ENCODE data around the gene CC2D2A. TPM values are rescaled to one million over a fixed set of nuclear protein-coding genes. Genes with fewer than 3 reads are reported as not detected.
A peak's percentile ranks its signal among the peaks of the same experiment; 100 is the strongest.

The CC2D2A gene
- total and polyA plus RNA-seq, 9 of the 15 experiments (the other 6 are each of a cell fraction or from before 2014, with no cell fraction given): 0.36 to 2.5 (median 1.6) TPM

DNA sequence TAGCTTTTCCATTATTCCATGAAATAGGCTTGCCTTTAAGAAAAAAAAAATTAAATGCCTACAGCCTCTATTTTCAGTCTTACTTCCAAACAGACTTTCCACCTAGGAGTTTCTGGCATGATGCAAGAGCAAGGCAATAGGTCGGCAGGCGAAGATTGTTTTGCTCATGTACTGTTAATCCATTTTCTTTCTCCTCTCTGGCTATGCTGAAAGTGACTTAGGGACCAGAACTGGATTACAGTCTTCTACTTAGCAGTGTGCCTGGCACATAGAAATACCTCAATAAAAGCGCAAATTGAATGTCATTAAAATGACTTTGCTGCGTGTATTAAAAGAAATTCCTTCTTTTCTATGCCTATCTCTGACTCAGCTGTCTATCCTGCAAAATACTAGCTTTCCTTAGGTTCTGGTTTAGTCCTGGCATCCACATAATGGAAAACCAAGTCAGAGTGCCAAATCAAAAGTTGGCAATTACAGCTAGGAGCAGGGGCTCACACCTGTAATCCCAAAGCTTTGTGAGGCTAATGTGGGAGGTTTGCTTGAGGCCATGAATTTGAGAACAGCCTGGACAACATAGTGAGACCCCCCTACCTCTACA, 51.9 kb downstream of the CC2D2A start (continued):
- TF ChIP-seq GMEB1 (CRISPR knock-in tag; IDR thresholded peaks at IDR 0.05): no peak
- peak; percentile 71 for TF ChIP-seq ZNF79 (CRISPR knock-in tag; IDR thresholded peaks at IDR 0.05; ENCODE audit: low read depth)
- peak; percentile 3 for TF ChIP-seq FOXJ2 (tag; IDR thresholded peaks at IDR 0.05)
- TF ChIP-seq CEBPB (tag; IDR thresholded peaks at IDR 0.05): 0 out of 2 replicates have a peak, but pooled peaks have one; percentile 15
- 0 out of 2 replicates have a peak, but pooled peaks have one; percentile 53 for TF ChIP-seq HMG20B (CRISPR knock-in tag; IDR thresholded peaks at IDR 0.05)
- no peak for TF ChIP-seq ETV6 (IDR thresholded peaks at IDR 0.05; ENCODE audit: borderline replicate concordance in 1 of 2, low read depth in 2 of 2, low read length in 1 of 2)
- no peak for TF ChIP-seq ETV6 (CRISPR knock-in tag; IDR thresholded peaks at IDR 0.05; ENCODE audit: borderline replicate concordance)
- TF ChIP-seq, protein P1, sequence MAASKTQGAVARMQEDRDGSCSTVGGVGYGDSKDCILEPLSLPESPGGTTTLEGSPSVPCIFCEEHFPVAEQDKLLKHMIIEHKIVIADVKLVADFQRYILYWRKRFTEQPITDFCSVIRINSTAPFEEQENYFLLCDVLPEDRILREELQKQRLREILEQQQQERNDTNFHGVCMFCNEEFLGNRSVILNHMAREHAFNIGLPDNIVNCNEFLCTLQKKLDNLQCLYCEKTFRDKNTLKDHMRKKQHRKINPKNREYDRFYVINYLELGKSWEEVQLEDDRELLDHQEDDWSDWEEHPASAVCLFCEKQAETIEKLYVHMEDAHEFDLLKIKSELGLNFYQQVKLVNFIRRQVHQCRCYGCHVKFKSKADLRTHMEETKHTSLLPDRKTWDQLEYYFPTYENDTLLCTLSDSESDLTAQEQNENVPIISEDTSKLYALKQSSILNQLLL (CRISPR knock-in tag; IDR thresholded peaks at IDR 0.05; ENCODE audit: borderline replicate concordance): no peak
- TF ChIP-seq VEZF1 (CRISPR knock-in tag; IDR thresholded peaks at IDR 0.05): 0 out of 2 replicates have a peak, but pooled peaks have one; percentile 17
- TF ChIP-seq BRD9 (IDR thresholded peaks at IDR 0.05; ENCODE audit: low read depth, partially characterized antibody): peak; percentile 68
- TF ChIP-seq ZSCAN32 (CRISPR knock-in tag; IDR thresholded peaks at IDR 0.05): peak; percentile 84
- no peak for TF ChIP-seq ZNF511 (CRISPR knock-in tag; IDR thresholded peaks at IDR 0.05)
- TF ChIP-seq ZNF41 (CRISPR knock-in tag; conservative IDR thresholded peaks at IDR 0.05): no peak
- TF ChIP-seq ZNF766 (CRISPR knock-in tag; conservative IDR thresholded peaks at IDR 0.05): peak; percentile 83
- TF ChIP-seq ZNF197 (CRISPR knock-in tag; IDR thresholded peaks at IDR 0.05; ENCODE audit: low read depth): no peak; the same call in none of the 2 replicates
- TF ChIP-seq ATF7 (IDR thresholded peaks at IDR 0.05): peak; percentile 73; the same call in 1 of the 2 replicates
- peak; percentile 83 to 95; a peak in 3 of 4 replicates for TF ChIP-seq TRIM24 (IDR thresholded peaks at IDR 0.05)
- TF ChIP-seq NR2C2 (CRISPR knock-in tag; IDR thresholded peaks at IDR 0.05): no peak
- TF ChIP-seq NR2C2 (tag; IDR thresholded peaks at IDR 0.05): peak; percentile 58; the same call in 1 of the 2 replicates
- TF ChIP-seq CAMTA2 (CRISPR knock-in tag; conservative IDR thresholded peaks at IDR 0.05): no peak

Measured in K562 (cell line).